HG02938 (cell line): Measurements from ENCODE around the gene COL4A2.

Source experiments
- ATAC-seq: cut with Tn5 transposase; IDR thresholded peaks from one replicate; pipeline ENCODE4 v1.9.1; 2021; ENCODE audit warnings: mild to moderate bottlenecking, moderate library complexity; ENCODE audit not compliant: unreplicated experiment

Gene COL4A2

DNA sequence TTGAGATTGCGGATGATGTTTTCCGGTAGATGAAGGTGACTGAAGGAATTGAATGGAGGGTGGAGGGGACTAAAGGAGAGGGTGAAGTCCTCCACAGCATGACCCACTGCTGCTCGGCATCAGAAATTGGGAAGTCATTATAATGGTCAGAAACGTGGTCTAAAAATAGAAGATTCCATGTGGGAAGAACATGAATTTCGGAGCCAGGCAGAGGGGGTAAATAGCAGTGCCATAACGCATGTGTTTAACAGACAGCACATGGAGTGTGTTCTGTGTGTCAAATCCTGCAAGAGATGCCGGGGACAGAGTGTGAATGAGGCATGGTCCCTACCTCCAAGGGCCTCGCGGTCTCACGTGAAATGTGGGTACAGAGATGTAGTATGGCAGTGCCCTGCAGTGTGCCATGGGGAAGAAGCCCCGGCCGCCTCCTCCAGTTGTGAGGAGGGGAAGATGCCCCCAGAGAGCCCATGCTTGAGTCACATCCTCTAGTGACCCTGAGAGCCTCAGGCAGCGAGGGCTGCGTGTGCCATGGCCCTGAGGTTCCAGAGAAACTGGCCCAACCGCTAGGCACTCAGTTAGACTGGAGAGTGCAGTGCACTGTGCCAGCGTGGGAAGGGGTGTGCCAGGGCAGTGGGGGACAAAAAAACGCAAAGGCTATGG, 106.1 kb downstream of the COL4A2 start:
- no peak for ATAC-seq

DNA sequence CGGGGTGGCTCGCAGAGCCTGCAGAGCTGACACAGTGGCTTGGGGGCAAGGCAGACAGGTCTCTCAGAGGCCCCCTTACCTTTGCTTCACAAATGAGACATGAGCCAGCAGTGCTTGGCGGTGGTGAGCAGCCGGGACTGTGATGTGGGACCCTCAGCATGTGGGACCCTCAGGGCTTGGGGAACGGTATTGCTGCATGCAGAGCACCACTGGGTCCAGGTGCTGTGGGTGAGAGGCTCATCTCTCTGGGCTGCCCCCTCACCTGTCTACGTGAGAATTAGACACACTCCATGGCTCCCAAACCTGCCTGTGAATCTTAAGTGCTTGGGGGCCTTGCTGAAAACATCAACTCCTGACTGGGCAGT, 106.6 kb downstream of the COL4A2 start:
- ATAC-seq = no peak

DNA sequence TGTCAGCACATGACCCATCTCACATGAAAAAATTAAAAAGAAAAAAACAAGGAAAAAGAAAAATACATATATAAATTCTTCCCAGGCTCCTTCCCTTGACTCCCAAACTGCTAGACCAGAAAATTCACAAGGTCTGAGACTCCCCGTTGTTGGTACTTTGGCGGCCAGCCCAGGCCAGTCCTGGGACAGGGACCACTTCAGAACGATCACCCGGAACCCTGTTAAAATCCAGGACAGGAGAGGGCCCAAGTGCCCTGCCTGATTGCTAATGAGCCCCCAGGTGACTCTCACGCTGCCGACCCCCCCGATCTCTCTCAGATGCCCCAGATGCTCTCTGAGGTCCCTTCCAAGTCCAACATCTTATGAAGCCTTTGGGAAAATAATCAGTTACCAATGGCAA, 107.2 kb downstream of the COL4A2 start:
- no peak for ATAC-seq

DNA sequence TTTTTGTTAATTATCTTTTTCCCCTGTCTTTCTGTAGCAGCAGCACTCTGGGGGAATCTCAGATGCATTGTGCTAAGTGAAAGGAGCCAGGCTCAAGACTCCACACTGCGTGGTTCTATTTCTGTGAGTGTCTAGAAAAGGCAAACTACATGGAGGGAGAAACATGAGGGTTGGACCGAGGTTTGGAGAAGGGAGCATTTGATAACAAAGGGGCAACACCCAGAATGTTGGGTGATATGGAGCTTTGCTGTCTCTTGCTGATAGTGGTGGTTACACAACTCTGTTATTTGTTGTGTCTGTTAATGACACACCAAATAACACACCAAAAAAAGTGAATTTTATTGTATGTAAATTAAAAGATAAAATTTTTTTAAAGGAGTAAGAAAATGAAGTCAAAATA, 107.8 kb downstream of the COL4A2 start:
- ATAC-seq = no peak

DNA sequence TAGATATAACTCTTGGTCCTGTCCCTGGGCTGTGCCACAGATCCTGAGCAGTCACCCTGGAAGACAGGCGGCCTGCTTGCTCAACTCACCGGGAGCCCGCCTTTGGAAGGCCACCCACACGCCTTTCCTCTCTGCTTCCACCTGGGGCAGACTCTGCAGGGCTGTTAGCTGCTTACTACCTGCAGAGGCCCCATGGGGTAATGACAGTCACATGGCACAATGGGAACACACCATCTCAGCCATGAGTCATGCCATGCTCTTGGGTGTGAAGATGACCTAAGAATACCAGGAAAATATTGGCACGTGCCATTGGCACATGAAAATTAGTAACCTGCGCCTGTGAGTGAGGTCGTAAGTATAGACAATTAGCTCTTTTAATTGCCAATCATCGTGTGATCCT, 108.6 kb downstream of the COL4A2 start:
- ATAC-seq = no peak

- ATAC-seq = no peak
Measured at GRCh38 chr13:110416131-110417025, 109.3 kb downstream of the COL4A2 start.

DNA sequence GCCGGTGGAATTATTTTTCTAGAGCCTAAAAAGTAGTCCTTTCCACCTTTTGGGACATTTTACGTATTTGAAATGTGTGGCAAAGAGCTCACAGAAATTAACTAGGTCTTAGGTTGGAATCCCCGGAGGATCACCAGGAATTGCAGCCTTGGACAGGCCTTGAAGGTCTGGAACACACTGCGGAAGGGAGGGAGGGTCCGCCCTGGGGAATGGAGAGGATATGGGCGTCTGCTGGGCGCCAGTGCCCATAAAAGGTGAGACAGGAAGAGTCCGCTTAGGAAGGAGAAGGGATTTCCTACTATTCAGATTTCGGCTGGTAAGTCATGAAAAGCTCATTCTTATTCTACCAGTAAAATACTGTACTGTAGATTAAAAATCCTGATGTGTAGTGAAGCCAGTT, 111.9 kb downstream of the COL4A2 start:
- no peak for ATAC-seq

DNA sequence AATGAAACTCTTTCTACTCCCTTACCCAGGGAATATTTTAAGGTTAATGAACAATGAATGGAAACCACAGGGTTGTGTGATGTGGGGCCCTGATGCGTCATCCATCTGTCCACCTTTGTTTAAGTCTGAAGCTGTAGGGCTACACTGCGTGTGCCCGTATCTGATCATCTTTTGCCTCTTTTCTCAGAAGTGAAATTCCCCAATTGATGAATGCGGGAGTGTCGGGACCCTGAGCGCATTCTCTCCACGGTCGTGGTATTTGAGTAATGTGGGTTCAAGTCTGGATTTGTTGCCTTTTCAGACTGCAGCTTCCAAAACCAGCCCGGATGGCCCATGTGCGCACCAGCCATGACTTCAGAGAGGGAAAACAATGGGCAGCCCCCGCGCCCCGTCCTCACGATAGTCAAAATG, 112.3 kb downstream of the COL4A2 start:
- no peak for ATAC-seq

GRCh38 chr13:110419946-110420345, 112.9 kb downstream of the COL4A2 start:
- no peak for ATAC-seq

DNA sequence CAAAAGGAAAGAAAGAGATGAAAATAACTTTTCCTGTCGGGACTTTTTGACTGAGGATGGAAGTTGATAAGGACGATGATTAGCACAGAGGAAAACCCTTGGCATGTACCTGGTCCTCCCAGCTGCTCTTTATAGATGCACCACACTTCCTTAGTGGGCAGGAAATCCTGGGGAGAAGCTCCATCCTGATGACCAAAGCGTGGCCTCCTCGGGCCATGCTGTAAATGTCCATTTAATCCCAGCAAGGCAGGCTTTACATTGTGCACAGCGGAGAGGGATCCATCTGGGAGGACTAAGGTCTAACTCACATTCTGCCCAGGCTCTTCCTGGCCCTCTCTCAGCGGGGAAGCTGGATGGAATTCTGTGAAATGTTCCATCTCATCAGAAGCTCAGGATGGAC, 113.5 kb downstream of the COL4A2 start:
- ATAC-seq = no peak

DNA sequence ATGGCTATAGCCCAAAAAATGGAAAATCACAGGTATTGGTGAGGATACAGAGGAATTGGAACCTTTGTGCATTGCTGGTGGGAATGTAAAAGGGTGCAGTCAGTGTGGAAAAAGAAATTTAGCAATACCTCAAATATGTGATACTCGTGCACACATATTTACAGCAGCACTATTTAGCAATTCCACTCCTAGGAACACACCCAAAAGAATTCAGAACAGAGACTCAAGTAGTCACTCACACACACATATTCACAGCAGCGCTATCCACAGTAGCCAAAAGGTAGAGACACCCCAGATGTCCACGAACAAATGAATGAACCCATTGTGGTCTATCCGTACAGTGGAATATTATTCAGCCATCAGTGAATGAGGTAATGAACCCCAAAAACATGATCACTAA, 114.0 kb downstream of the COL4A2 start:
- no peak for ATAC-seq

GRCh38 chr13:110421696-110422385, 114.8 kb downstream of the COL4A2 start:
- no peak for ATAC-seq

DNA sequence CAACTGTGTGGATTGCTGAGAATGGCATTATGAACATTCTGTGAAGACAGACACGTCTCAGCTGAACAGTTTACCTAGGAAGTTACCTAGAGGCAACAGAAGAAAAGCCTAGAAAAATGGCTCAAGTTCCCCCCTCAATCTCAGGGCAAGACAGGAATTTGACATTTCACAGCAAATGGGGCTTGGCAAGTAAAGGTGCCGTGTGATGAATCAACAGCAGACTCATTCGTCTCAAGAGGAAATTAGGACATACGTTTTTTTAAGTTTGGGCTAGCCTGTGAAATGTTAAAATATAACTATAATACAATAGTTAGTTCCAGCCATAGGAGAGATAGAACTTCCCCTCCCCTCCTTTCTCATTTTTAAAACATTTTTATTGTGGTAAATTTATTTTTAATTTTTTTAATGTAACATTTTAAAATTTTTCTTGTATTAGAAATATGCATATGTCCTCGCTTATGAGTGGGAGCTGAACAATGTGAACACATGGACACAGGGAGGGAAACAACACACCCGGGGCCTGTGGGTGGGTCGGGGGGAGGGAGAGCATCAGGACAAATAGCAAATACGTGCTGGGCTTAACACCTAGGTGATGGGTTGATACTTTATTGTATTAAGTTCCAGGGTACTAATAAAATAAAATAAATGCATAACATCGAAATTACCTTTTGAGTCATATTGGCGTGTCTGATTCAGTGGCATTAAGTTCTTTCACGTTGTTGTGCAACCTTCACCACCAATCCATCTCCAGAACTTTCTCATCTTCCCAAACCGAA, 116.0 kb downstream of the COL4A2 start:
- ATAC-seq = no peak

DNA sequence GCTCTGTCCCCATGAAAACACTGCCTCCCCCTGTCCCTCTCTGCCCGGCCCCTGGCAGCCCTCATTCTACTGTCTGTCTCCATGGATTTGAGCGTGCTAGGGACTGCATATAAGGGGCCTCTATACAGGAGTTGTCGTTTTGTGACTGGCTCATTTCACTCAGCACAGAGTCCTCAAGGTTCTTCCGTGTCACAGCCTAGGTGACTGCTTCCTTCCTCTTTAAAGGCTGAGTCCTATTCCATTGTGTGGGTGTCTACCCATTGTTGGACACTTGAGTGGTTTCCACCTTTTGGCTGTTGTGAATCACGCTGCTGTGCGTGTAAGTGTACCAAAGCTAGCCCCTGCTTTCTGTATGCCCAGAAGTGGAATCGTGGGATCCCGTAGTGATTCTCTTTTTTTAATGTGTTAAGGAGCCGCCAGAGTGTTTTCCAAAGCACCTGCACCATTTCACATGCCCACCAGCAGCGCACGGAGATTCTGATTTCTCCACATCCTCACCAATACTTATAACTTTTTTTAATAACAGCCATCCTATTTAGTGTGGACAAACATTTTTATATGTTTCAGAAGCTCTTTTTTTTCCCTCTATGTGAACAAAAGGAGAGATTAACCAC, 116.7 kb downstream of the COL4A2 start:
- ATAC-seq = no peak

DNA sequence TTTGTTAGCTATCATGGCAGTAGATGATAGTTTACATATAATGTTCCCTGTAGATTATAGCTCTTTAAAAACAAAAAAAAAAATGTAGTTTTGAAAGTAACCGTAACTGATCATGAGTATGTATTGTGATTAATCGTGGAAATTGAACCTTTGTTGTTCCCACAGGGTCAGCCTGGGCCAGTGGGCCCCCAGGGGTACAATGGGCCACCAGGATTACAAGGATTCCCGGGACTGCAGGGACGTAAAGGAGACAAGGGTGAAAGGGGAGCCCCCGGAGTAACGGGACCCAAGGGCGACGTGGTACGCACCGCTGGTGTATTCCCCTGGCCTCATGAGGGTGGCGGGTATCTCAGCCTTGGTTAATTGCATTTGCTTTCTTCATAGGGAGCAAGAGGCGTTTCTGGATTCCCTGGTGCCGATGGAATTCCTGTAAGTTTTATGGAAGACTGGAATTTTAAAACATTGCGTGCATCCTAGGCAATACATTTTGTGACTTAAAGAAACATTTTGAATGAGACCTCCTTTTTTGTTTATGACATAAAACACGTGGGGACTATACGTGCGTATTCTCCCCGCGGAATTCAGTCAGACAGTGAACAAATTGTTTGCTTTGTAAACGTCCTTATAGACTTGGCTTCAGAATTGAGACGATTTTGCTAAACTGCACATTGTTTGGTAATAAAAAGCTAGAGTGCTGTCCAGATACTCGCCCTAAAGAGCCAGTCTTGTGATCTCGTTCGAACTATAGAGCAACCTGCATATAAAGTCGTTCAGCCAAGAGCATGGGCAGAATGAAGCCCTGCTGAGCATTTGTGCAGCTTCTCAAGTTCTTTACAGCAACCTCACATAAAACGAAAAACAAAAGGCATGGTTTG, 117.7 kb downstream of the COL4A2 start:
- no peak for ATAC-seq

DNA sequence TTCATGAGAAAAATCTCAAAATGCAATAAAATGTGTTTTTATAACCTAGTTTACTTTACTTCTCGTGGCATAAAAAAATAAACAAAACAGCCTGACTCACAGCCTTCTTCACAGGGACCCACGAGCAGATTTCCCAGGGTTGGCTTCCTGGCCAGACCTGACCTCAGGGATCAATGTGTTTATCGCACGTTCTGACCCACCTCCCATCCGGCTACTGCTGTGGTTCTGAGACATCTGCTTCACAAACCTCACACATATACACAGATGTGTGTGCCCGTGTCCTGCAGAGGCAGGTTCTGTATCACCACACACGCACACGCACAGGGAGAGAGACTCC, 118.3 kb downstream of the COL4A2 start:
- no peak for ATAC-seq

DNA sequence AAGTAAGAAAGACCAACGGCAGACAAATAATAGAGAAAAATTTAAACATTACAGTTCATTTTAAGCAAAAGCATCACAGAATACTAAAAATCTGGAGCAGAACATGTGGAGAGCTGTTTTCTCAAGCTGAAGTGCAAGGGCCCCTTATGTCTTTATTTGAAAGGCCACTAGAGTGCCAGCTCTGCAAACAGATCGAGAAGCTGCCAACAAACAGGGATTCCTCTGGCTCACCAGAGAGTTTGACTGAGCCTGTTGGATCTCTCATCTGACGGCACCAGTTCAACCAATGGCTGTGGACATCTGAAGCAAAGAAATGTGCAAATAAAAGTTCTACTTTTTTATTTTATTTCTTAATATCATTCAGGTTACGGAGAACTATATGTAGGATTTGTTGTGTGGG, 119.7 kb downstream of the COL4A2 start:
- no peak for ATAC-seq

DNA sequence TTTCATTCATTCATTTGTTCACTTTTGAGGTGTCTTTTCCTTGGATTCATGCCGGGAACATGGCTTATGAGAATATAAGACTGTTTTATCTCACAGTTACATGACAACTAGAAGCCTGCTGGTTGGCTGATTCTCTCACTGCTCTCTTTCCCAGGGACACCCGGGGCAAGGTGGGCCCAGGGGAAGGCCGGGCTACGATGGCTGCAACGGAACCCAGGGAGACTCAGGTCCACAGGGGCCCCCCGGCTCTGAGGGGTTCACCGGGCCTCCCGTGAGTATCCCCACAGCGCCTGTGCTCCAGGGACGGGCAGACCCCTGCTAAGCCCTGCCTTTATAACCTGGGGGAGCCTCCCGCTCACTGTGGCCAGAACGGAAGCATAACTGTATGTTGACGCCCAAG, 121.2 kb downstream of the COL4A2 start:
- ATAC-seq = no peak

DNA sequence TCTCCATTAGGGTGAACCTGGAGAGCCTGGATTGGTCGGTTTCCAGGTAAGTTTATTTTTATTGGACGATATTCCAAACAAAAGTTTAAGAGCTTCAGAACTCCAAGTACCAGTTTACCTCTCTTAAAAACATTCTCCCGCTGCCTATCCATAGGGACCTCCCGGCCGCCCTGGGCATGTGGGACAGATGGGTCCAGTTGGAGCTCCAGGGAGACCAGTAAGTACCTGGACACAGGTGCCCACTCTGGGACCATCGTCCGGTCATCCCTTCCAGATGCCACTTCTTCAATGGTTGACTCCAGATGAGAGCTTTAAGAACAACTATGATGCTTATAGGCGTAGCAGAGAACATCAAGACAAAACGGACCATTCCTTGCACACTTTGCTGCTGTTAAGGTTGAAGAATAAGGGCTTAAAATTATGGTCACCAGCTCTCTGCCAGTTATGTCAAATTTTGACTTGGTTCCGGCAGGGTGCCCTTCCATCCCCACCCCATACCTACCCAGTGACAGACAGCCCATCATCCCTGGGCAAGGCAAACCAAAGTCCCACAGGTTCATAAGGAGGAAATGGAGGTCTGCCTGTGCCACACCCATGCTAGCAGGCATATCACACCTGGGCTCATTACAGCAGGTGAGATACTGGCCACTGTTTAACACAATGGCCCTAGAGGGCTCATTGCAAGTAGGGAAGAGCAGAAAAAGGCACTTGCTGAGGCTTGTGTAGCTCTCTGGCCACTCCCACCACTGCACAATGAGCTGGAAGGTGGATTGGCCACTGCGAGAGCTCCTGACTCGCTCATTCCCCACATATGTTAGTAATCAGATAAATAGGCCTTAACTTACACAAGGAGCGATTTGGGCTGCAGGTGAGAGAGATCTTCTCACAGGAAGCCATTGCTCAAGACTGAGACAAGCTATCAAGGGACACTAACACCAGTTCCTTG, 123.6 kb downstream of the COL4A2 start:
- no peak for ATAC-seq
